ENCODE data around the gene TNFRSF14.
A peak's percentile ranks its signal among the peaks of the same experiment; 100 is the strongest.

The TNFRSF14 gene

DNA sequence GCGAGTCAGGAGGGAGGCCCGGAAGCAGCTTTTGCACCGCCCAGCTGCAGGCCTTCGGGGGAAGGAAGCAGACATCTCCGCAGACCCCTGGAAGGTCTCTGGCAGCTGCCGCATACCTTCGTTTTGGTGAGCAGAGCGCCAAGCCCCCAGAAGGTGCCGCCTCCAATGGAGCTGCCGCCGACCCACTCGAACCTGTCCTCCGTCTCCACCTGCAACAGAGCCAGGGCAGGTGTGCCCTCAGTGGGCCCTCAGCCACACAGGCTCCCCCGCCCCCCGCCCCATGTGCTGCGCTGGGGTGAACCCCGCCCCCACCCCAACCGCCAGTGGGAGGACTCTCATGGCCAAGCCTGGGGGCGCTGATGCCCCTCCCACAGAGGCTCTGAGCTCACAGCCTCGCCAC, 36.0 kb upstream of the TNFRSF14 start:
- no peak for TF ChIP-seq TAF1 (IDR thresholded peaks at IDR 0.05; ENCODE audit: low read depth, low read length)
- TF ChIP-seq PAX5 (IDR thresholded peaks at IDR 0.05; ENCODE audit: insufficient read depth, low read length, severe bottlenecking), result no peak
- TF ChIP-seq SPI1 (IDR thresholded peaks at IDR 0.05; ENCODE audit: low read depth, low read length), result no peak
- TF ChIP-seq POLR2AphosphoS5 (IDR thresholded peaks at IDR 0.05; ENCODE audit: low read depth, low read length), result no peak
- no peak for TF ChIP-seq POLR2A (IDR thresholded peaks at IDR 0.05; ENCODE audit: low read depth, low read length)
- no peak for TF ChIP-seq POU2F2 (IDR thresholded peaks at IDR 0.05; ENCODE audit: low read depth, low read length)
- DNase-seq (ENCODE audit: insufficient read length, low spot score), result no peak
- FAIRE-seq, result no peak

GRCh38 chr1:2520806-2521205, 35.4 kb upstream of the TNFRSF14 start:
- FAIRE-seq (no peak), DNase-seq (ENCODE audit: insufficient read length, low spot score) (no peak)
- TF ChIP-seq POU2F2 (IDR thresholded peaks at IDR 0.05; ENCODE audit: low read depth, low read length) (no peak), SPI1 (IDR thresholded peaks at IDR 0.05; ENCODE audit: low read depth, low read length) (no peak), PAX5 (IDR thresholded peaks at IDR 0.05; ENCODE audit: insufficient read depth, low read length, severe bottlenecking) (no peak), POLR2AphosphoS5 (IDR thresholded peaks at IDR 0.05; ENCODE audit: low read depth, low read length) (no peak), TAF1 (IDR thresholded peaks at IDR 0.05; ENCODE audit: low read depth, low read length) (no peak), POLR2A (IDR thresholded peaks at IDR 0.05; ENCODE audit: low read depth, low read length) (no peak)

- no peak for DNase-seq (ENCODE audit: insufficient read length, low spot score)
- FAIRE-seq, result no peak
- TF ChIP-seq TAF1 (IDR thresholded peaks at IDR 0.05; ENCODE audit: low read depth, low read length) (no peak), POLR2AphosphoS5 (IDR thresholded peaks at IDR 0.05; ENCODE audit: low read depth, low read length) (no peak), POU2F2 (IDR thresholded peaks at IDR 0.05; ENCODE audit: low read depth, low read length) (no peak), SPI1 (IDR thresholded peaks at IDR 0.05; ENCODE audit: low read depth, low read length) (no peak), POLR2A (IDR thresholded peaks at IDR 0.05; ENCODE audit: low read depth, low read length) (no peak), PAX5 (IDR thresholded peaks at IDR 0.05; ENCODE audit: insufficient read depth, low read length, severe bottlenecking) (no peak)
These were observed 33.9 kb upstream of the TNFRSF14 start for GRCh38 chr1:2522230-2522629.

DNA sequence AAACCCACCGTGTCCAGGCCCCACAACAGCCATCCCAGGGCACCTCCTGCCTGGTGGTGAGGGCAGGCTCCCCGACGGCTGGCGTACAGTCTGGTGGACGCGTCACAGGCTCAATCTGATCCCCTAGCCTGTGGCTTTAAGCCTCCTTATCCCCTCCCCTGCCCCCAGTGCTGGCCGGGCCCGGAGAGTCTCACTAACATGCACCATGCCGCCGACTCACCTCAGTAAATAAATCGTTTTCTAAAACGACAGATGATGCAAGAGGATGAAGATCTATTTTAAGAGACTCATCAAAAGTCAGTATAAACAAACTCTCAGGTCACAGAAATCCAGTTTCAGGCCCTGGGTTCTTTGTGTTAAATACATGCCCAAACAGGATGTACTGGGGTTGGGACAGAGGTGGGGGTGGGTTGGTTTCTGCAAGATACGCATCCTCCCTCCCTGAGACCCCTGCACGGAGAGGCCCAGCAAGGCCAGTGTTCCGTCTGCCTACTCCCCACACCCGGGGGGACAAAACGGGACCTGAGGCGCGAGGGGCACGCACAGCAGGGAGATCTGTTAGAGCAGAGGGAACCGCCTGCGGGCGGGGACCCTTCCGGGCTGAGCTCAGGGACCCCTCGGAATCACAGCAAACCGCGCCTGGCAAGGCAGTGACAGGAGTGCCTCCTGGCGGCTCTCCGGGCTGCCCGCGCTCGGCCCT, 32.8 kb upstream of the TNFRSF14 start:
- DNase-seq (ENCODE audit: insufficient read length, low spot score), result no peak
- no peak for TF ChIP-seq POLR2AphosphoS5 (IDR thresholded peaks at IDR 0.05; ENCODE audit: low read depth, low read length)
- no peak for TF ChIP-seq SPI1 (IDR thresholded peaks at IDR 0.05; ENCODE audit: low read depth, low read length)
- no peak for TF ChIP-seq POU2F2 (IDR thresholded peaks at IDR 0.05; ENCODE audit: low read depth, low read length)
- TF ChIP-seq POLR2A (IDR thresholded peaks at IDR 0.05; ENCODE audit: low read depth, low read length), result no peak
- no peak for TF ChIP-seq TAF1 (IDR thresholded peaks at IDR 0.05; ENCODE audit: low read depth, low read length)
- no peak for TF ChIP-seq PAX5 (IDR thresholded peaks at IDR 0.05; ENCODE audit: insufficient read depth, low read length, severe bottlenecking)
- FAIRE-seq, result no peak

- DNase-seq (ENCODE audit: insufficient read length, low spot score) (no peak), FAIRE-seq (no peak)
These were observed 32.1 kb upstream of the TNFRSF14 start for GRCh38 chr1:2523891-2524609.

GRCh38 chr1:2525572-2525919, 30.6 kb upstream of the TNFRSF14 start:
- no peak for DNase-seq (ENCODE audit: insufficient read length, low spot score)
- no peak for FAIRE-seq
- TF ChIP-seq TAF1 (IDR thresholded peaks at IDR 0.05; ENCODE audit: low read depth, low read length) (no peak), PAX5 (IDR thresholded peaks at IDR 0.05; ENCODE audit: insufficient read depth, low read length, severe bottlenecking) (no peak), SPI1 (IDR thresholded peaks at IDR 0.05; ENCODE audit: low read depth, low read length) (no peak), POU2F2 (IDR thresholded peaks at IDR 0.05; ENCODE audit: low read depth, low read length) (no peak), POLR2AphosphoS5 (IDR thresholded peaks at IDR 0.05; ENCODE audit: low read depth, low read length) (no peak), POLR2A (IDR thresholded peaks at IDR 0.05; ENCODE audit: low read depth, low read length) (no peak)

More at GRCh38 chr1:2523891-2524609, 32.1 kb upstream of the TNFRSF14 start:
- TF ChIP-seq TAF1 (IDR thresholded peaks at IDR 0.05; ENCODE audit: low read depth, low read length) (no peak), POLR2AphosphoS5 (IDR thresholded peaks at IDR 0.05; ENCODE audit: low read depth, low read length) (no peak), POLR2A (IDR thresholded peaks at IDR 0.05; ENCODE audit: low read depth, low read length) (no peak)

- FAIRE-seq (peak; percentile 96), DNase-seq (ENCODE audit: insufficient read length, low spot score) (peak; percentile 97)
- peak; percentile 90 for TF ChIP-seq TAF1 (IDR thresholded peaks at IDR 0.05; ENCODE audit: low read depth, low read length)
- no peak for TF ChIP-seq PAX5 (IDR thresholded peaks at IDR 0.05; ENCODE audit: insufficient read depth, low read length, severe bottlenecking)
- TF ChIP-seq SPI1 (IDR thresholded peaks at IDR 0.05; ENCODE audit: low read depth, low read length), result no peak
- peak; percentile 78 for TF ChIP-seq POLR2AphosphoS5 (IDR thresholded peaks at IDR 0.05; ENCODE audit: low read depth, low read length)
- peak; percentile 94; the same call in 1 of the 2 replicates for TF ChIP-seq POU2F2 (IDR thresholded peaks at IDR 0.05; ENCODE audit: low read depth, low read length)
- peak; percentile 73 for TF ChIP-seq POLR2A (IDR thresholded peaks at IDR 0.05; ENCODE audit: low read depth, low read length)
These were observed 30.0 kb upstream of the TNFRSF14 start, which contains the start of gene PANK4 for GRCh38 chr1:2525920-2526823. Gene PANK4, minus strand, starts transcription at chr1:2526596. Its CDS starts 9 bp downstream, at chr1:2526587.

DNA sequence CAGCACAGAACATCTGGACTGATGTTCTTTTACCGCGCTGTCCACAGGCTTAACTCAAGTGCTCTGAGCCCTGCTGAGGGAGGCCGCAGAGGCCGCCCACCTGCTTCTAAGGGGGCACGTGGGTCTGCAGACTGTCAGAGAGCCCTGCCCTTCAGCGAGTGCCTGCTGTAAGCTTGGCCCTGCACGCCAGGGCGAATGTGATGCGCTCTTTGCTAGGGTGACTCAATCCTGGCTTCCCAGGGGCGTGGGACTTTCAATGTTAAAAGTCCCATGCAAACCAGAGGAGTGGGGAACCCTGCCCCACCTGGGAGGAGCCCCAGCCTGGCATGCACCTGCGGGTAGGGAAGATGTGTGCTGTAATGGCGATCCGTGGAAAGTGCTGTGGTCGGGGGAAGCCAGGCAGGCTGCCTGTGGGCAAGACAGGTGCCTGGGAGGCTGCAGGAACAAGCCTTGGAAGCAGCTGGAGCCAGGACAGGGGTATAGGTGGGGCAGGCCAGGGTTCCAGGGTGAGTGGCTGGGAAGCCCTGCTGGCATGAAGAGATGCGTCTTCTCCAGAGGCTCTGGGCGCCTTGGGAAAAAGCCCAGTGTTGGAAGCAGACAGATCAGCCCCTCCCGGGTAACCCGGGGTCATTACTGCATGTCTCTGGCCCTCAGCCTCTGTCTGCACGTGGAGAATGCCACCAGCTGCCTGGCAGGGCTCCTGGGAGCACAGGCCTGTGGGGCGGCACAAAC, 29.2 kb upstream of the TNFRSF14 start:
- DNase-seq (ENCODE audit: insufficient read length, low spot score) (no peak), FAIRE-seq (no peak)
- no peak for TF ChIP-seq PAX5 (IDR thresholded peaks at IDR 0.05; ENCODE audit: insufficient read depth, low read length, severe bottlenecking)
- peak; percentile 15; the same call in 1 of the 2 replicates for TF ChIP-seq POLR2AphosphoS5 (IDR thresholded peaks at IDR 0.05; ENCODE audit: low read depth, low read length)
